HepG2 (cell line): ENCODE measurements around the gene AUH. TPM values are rescaled to one million over a fixed set of nuclear protein-coding genes. Genes with fewer than 3 reads are reported as not detected.

Experiments used
- CHD4 ChIP-seq: fragments of 200-600 bp; sonication (generic); IDR thresholded peaks from 2 replicates; pipeline ENCODE4 v1.7.0; 2017; ENCODE audit warnings: mild to moderate bottlenecking, low read length, borderline replicate concordance
- CREB1 ChIP-seq, 2 experiments: fragments of 450-650 bp in 1 of 2; IDR thresholded peaks; 2 replicates each; pipeline ENCODE4 v1.6.1; 2016 to 2017; ENCODE audit warnings: control low read depth in 1 of 2, mild to moderate bottlenecking in 1 of 2, missing compliant biosample characterization in 1 of 2, missing genetic modification characterization in 1 of 2
- CSRNP1 ChIP-seq: sonication (generic); formaldehyde crosslinking; IDR thresholded peaks from 2 replicates; pipeline ENCODE4 v1.8.1; 2023; ENCODE audit warnings: mild to moderate bottlenecking, missing genetic modification reagents
- GATAD2A ChIP-seq: IDR thresholded peaks from 2 replicates; pipeline ENCODE4 v1.6.1; 2016
- MED13 ChIP-seq: sonication (generic); formaldehyde crosslinking; IDR thresholded peaks from 2 replicates; pipeline ENCODE4 v1.5.0; 2020; ENCODE audit warnings: missing genetic modification reagents
- MIXL1 ChIP-seq: IDR thresholded peaks from 2 replicates; pipeline ENCODE4 v1.6.1; 2016
- RBM39 ChIP-seq: fragments of 200-400 bp; formaldehyde crosslinking; IDR thresholded peaks from one replicate; pipeline ENCODE4 v1.6.1; 2018; ENCODE audit warnings: antibody characterized with exemption, mild to moderate bottlenecking, low read depth, low read length; ENCODE audit not compliant: poor library complexity, severe bottlenecking
- SKI ChIP-seq: fragments of 450-650 bp; IDR thresholded peaks from one replicate; pipeline ENCODE4 v1.6.1; 2018; ENCODE audit warnings: mild to moderate bottlenecking; ENCODE audit not compliant: partially characterized antibody
- SMAD1 ChIP-seq: sonication (generic); formaldehyde crosslinking; IDR thresholded peaks from 2 replicates; pipeline ENCODE4 v1.4.0; 2020; ENCODE audit warnings: missing genetic modification reagents, low read depth, mild to moderate bottlenecking, borderline replicate concordance
- STAT5B ChIP-seq: sonication (generic); formaldehyde crosslinking; IDR thresholded peaks from 2 replicates; pipeline ENCODE4 v1.4.0; 2020; ENCODE audit warnings: missing genetic modification reagents
- THAP11 ChIP-seq: IDR thresholded peaks from 2 replicates; pipeline ENCODE4 v1.6.1; 2016; ENCODE audit warnings: missing biosample characterization, missing genetic modification reagents
- ZBTB1 ChIP-seq: sonication (generic); formaldehyde crosslinking; IDR thresholded peaks from 2 replicates; pipeline ENCODE4 v1.4.0; 2020; ENCODE audit warnings: missing genetic modification reagents, borderline replicate concordance
- ZNF264 ChIP-seq: sonication (generic); formaldehyde crosslinking; IDR thresholded peaks from 2 replicates; pipeline ENCODE4 v1.4.0; 2020; ENCODE audit warnings: missing genetic modification reagents
- ZNF460 ChIP-seq: sonication (generic); formaldehyde crosslinking; IDR thresholded peaks from 2 replicates; pipeline ENCODE4 v1.5.1; 2020; ENCODE audit warnings: missing genetic modification reagents, mild to moderate bottlenecking, borderline replicate concordance
- ZNF543 ChIP-seq: sonication (generic); formaldehyde crosslinking; IDR thresholded peaks from 2 replicates; pipeline ENCODE4 v1.4.0; 2020; ENCODE audit warnings: mild to moderate bottlenecking, missing genetic modification reagents
- ZNF790 ChIP-seq: sonication (generic); formaldehyde crosslinking; IDR thresholded peaks from 2 replicates; pipeline ENCODE4 v1.8.0; 2022; ENCODE audit warnings: missing genetic modification reagents, mild to moderate bottlenecking, borderline replicate concordance
- ZUFSP ChIP-seq: sonication (generic); formaldehyde crosslinking; IDR thresholded peaks from 2 replicates; pipeline ENCODE4 v1.9.0; 2021; ENCODE audit warnings: missing genetic modification reagents, mild to moderate bottlenecking, borderline replicate concordance
- polyA plus RNA-seq, 8 experiments: library from polyadenylated mRNA; depleted of rRNA in 3 of 8; stranded (reverse) in 7 of 8; unstranded in 1 of 8; fragments of >200 nt; fragmentation: Illumina TruSeq in 4 of 8; extraction: Trizol in 4 of 8; gene quantifications; 2 replicates each; pipeline versions ENCODE4 v1.2.1 to v1.2.3, GENCODE V29; 2011 to 2016; ENCODE audit warnings: low read depth in 4 of 8, missing spikeins in 1 of 8, mixed read lengths in 1 of 8; ENCODE audit not compliant: insufficient read depth in 1 of 8
- total RNA-seq, 5 experiments: library from RNA; depleted of rRNA; stranded (reverse); fragments of >200 nt; fragmentation: Illumina TruSeq; extraction: Trizol; gene quantifications; 2 replicates each; pipeline ENCODE4 v1.2.3, GENCODE V29; 2016; ENCODE audit warnings: low read depth in 1 of 5
- TF ChIP-seq, protein P1 (sequence below): sonication (generic); formaldehyde crosslinking; IDR thresholded peaks from 2 replicates; pipeline ENCODE4 v1.4.0; 2020; ENCODE audit warnings: missing genetic modification reagents, borderline replicate concordance
- TF ChIP-seq, protein P2 (sequence below): IDR thresholded peaks from 2 replicates; pipeline ENCODE4 v1.6.1; 2016; ENCODE audit warnings: missing compliant biosample characterization, missing genetic modification reagents, borderline replicate concordance
- TF ChIP-seq, protein P3 (sequence below): sonication (generic); formaldehyde crosslinking; IDR thresholded peaks from 2 replicates; pipeline ENCODE4 v1.4.0; 2020; ENCODE audit warnings: missing genetic modification reagents

AUH gene
- total and polyA plus RNA-seq, 2 of the 13 experiments (the other 11 are each of a cell fraction or from before 2014, with no cell fraction given) = 25.8 to 31.9 TPM

DNA sequence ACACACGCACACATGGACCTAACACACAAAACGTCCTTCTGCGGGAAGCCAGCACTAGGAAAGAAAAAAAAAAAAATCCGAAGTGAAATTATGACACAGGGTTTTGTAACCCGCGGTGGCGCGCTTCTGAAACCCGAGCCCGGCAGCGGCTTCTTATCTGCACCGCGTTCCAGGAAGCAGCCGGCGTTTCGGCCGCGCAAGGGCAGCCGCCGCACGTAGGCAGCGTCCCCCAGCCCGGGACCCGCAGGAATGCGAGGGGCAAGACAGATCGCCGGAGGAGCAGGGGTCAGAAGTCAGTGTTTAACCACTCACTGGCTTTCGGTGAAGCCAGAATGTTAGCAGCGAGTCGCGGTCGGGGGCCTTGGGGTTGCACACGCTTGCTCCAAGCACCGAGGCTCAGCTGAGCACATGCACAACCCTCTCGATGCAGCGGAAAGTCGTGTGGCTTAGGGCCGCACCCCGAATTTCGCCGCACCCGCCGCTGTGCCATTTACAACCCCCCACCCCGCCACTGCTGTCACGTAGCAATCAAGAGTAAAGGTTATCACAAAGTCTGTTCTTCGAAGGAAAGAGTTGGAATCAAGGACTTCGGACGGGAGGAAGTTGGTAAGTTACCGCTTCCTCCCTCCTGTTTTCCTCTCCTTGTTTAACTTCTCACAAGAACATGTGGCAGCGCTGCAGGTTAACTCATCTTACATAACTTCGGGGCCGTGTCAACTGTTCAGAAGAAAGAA lies 167.9 kb downstream of the AUH start (continued):
- TF ChIP-seq, protein P1, sequence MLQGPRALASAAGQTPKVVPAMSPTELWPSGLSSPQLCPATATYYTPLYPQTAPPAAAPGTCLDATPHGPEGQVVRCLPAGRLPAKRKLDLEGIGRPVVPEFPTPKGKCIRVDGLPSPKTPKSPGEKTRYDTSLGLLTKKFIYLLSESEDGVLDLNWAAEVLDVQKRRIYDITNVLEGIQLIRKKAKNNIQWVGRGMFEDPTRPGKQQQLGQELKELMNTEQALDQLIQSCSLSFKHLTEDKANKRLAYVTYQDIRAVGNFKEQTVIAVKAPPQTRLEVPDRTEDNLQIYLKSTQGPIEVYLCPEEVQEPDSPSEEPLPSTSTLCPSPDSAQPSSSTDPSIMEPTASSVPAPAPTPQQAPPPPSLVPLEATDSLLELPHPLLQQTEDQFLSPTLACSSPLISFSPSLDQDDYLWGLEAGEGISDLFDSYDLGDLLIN = peak; percentile 83; the same call in 1 of the 2 replicates
- peak; percentile 57; the same call in 1 of the 2 replicates for TF ChIP-seq ZNF460
- TF ChIP-seq THAP11 (CRISPR knock-in tag) = peak; percentile 66; the same call in 1 of the 2 replicates
- TF ChIP-seq CSRNP1 (CRISPR knock-in tag) = peak; percentile 97
- TF ChIP-seq SKI = peak; percentile 81
- peak; percentile 24 for TF ChIP-seq RBM39
- TF ChIP-seq SMAD1 = peak; percentile 34; the same call in 1 of the 2 replicates
- TF ChIP-seq, protein P2, sequence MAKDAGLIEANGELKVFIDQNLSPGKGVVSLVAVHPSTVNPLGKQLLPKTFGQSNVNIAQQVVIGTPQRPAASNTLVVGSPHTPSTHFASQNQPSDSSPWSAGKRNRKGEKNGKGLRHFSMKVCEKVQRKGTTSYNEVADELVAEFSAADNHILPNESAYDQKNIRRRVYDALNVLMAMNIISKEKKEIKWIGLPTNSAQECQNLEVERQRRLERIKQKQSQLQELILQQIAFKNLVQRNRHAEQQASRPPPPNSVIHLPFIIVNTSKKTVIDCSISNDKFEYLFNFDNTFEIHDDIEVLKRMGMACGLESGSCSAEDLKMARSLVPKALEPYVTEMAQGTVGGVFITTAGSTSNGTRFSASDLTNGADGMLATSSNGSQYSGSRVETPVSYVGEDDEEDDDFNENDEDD (CRISPR knock-in tag) = peak; percentile 86; the same call in 1 of the 2 replicates
- TF ChIP-seq GATAD2A = peak; percentile 74; the same call in 1 of the 2 replicates
- TF ChIP-seq ZUFSP (CRISPR knock-in tag) = no peak
- TF ChIP-seq MED13 (CRISPR knock-in tag) = peak; percentile 98
- TF ChIP-seq MIXL1 (CRISPR knock-in tag) = peak; percentile 63
- TF ChIP-seq CHD4 = no peak
- TF ChIP-seq, protein P3, sequence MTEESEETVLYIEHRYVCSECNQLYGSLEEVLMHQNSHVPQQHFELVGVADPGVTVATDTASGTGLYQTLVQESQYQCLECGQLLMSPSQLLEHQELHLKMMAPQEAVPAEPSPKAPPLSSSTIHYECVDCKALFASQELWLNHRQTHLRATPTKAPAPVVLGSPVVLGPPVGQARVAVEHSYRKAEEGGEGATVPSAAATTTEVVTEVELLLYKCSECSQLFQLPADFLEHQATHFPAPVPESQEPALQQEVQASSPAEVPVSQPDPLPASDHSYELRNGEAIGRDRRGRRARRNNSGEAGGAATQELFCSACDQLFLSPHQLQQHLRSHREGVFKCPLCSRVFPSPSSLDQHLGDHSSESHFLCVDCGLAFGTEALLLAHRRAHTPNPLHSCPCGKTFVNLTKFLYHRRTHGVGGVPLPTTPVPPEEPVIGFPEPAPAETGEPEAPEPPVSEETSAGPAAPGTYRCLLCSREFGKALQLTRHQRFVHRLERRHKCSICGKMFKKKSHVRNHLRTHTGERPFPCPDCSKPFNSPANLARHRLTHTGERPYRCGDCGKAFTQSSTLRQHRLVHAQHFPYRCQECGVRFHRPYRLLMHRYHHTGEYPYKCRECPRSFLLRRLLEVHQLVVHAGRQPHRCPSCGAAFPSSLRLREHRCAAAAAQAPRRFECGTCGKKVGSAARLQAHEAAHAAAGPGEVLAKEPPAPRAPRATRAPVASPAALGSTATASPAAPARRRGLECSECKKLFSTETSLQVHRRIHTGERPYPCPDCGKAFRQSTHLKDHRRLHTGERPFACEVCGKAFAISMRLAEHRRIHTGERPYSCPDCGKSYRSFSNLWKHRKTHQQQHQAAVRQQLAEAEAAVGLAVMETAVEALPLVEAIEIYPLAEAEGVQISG (CRISPR knock-in tag) = peak; percentile 84
- TF ChIP-seq ZNF264 = peak; percentile 89
- 0 out of 2 replicates have a peak, but pooled peaks have one; percentile 51 for TF ChIP-seq ZBTB1 (CRISPR knock-in tag)
- peak; percentile 66; the same call in 1 of the 2 replicates for TF ChIP-seq ZNF543 (CRISPR knock-in tag)
- no peak for TF ChIP-seq STAT5B (CRISPR knock-in tag)
- TF ChIP-seq ZNF790 (CRISPR knock-in tag) = peak; percentile 49; the same call in 1 of the 2 replicates
- TF ChIP-seq CREB1 (IDR thresholded peaks at IDR 0.05) = peak; percentile 71
- peak; percentile 71; the same call in 1 of the 2 replicates for TF ChIP-seq CREB1 (CRISPR knock-in tag; IDR thresholded peaks at IDR 0.05)
